Tongue (tissue), 2 donors: ENCODE measurements around the gene SWT1. TPM values are rescaled to one million over a fixed set of nuclear protein-coding genes. Genes with fewer than 3 reads are reported as not detected.
"Not testable (repeated sequence)": the region's sequence is repeated elsewhere in the genome, so short reads cannot be mapped to it uniquely, and the experiment has no call there.

Experiments
- DNase-seq: peaks from one replicate; pipeline ENCODE4 v3.0.0-alpha.2; 2015
- total RNA-seq: library from RNA; depleted of rRNA; stranded (reverse); fragments of >200 nt; gene quantifications from one replicate; pipeline ENCODE4 v1.2.3, GENCODE V29; 2014

Gene SWT1
- total RNA-seq, 1 donor from 2014 or later, result 14.2 TPM

- DNase-seq, result no peak
These were observed 92.6 kb downstream of the SWT1 start for GRCh38 chr1:185249563-185249962.

GRCh38 chr1:185250063-185250462 is 93.1 kb downstream of the SWT1 start:
- DNase-seq, result no peak

GRCh38 chr1:185251928-185252327 is 95.0 kb downstream of the SWT1 start:
- DNase-seq, result not testable (repeated sequence)

- DNase-seq, result not testable (repeated sequence)
These were observed 95.4 kb downstream of the SWT1 start for GRCh38 chr1:185252404-185252803.

- not testable (repeated sequence) for DNase-seq
These were observed 98.6 kb downstream of the SWT1 start for GRCh38 chr1:185255595-185255994.

- not testable (repeated sequence) for DNase-seq
These were observed 100.4 kb downstream of the SWT1 start for GRCh38 chr1:185257116-185257949.

GRCh38 chr1:185257950-185258208 is 100.9 kb downstream of the SWT1 start:
- no peak for DNase-seq

- DNase-seq, result no peak
These were observed 101.7 kb downstream of the SWT1 start for GRCh38 chr1:185258676-185259075.

- DNase-seq, result no peak
These were observed 103.6 kb downstream of the SWT1 start for GRCh38 chr1:185260611-185261010.

- DNase-seq, result no peak
These were observed 105.2 kb downstream of the SWT1 start for GRCh38 chr1:185262151-185262550.

- DNase-seq, result no peak
These were observed 106.3 kb downstream of the SWT1 start for GRCh38 chr1:185263292-185263691.

GRCh38 chr1:185263780-185264179 is 106.8 kb downstream of the SWT1 start:
- no peak for DNase-seq

- DNase-seq, result no peak
These were observed 108.3 kb downstream of the SWT1 start for GRCh38 chr1:185265314-185265713.

- DNase-seq, result no peak
These were observed 110.3 kb downstream of the SWT1 start for GRCh38 chr1:185267301-185267700.

- no peak for DNase-seq
These were observed 110.7 kb downstream of the SWT1 start for GRCh38 chr1:185267701-185268100.

- DNase-seq, result no peak
These were observed 111.4 kb downstream of the SWT1 start for GRCh38 chr1:185268352-185268751.

- DNase-seq, result no peak
These were observed 115.0 kb downstream of the SWT1 start for GRCh38 chr1:185271921-185272320.

GRCh38 chr1:185279571-185279970 is 122.6 kb downstream of the SWT1 start:
- DNase-seq, result no peak

- DNase-seq, result no peak
These were observed 123.6 kb downstream of the SWT1 start for GRCh38 chr1:185280589-185280988.

- no peak for DNase-seq
These were observed 124.3 kb downstream of the SWT1 start for GRCh38 chr1:185281245-185281644.

- DNase-seq, result no peak
These were observed 127.1 kb downstream of the SWT1 start for GRCh38 chr1:185284116-185284515.

GRCh38 chr1:185284533-185285276 is 127.7 kb downstream of the SWT1 start:
- DNase-seq, result no peak

GRCh38 chr1:185287451-185287850 is 130.5 kb downstream of the SWT1 start:
- DNase-seq, result no peak

- DNase-seq, result no peak
These were observed 131.5 kb downstream of the SWT1 start for GRCh38 chr1:185288435-185288834.
